Activated T-cell treated with anti-CD3 and anti-CD28 coated beads, Interleukin-2, amount 50 U/mL, for 24 hours (primary cell): Measurements from ENCODE around the gene SRSF7.
"Not testable (repeated sequence)": the region's sequence is repeated elsewhere in the genome, so short reads cannot be mapped to it uniquely, and the experiment has no call there.

Experiments
- DNase-seq: peaks from one replicate; pipeline ENCODE4 v3.0.0-alpha.2; 2020
- H3K27ac Mint-ChIP-seq: 2 replicates; pipeline ENCODE4 v1.8.0; 2020; ENCODE audit warnings: mild to moderate bottlenecking, mixed read lengths
- H3K27me3 Mint-ChIP-seq: 2 replicates; pipeline ENCODE4 v1.8.0; 2020; ENCODE audit warnings: mixed read lengths
- H3K36me3 Mint-ChIP-seq: 2 replicates; pipeline ENCODE4 v1.8.0; 2020; ENCODE audit warnings: low read depth, mixed read lengths
- H3K4me1 Mint-ChIP-seq: 2 replicates; pipeline ENCODE4 v1.8.0; 2020; ENCODE audit warnings: low read depth, mixed read lengths
- H3K4me3 Mint-ChIP-seq: 2 replicates; pipeline ENCODE4 v1.8.0; 2020; ENCODE audit warnings: mild to moderate bottlenecking, moderate library complexity, mixed read lengths
- H3K9me3 Mint-ChIP-seq: 2 replicates; pipeline ENCODE4 v1.8.0; 2020; ENCODE audit warnings: mixed read lengths

Gene SRSF7

GRCh38 chr2:38750891-38751595 lies at the start of gene SRSF7:
SRSF7 (minus strand) TSS chr2:38751361; CDS start chr2:38751256, 105 bp downstream.
- Mint-ChIP-seq H3K4me3 (peak within 1 kb of the TSS; percentile 90), H3K36me3 (peaks cover 52% of the 10 kb centered on the region), H3K4me1 (peaks cover 56% of the 10 kb centered on the region), H3K27ac (peak within 1 kb of the TSS; percentile 99), H3K27me3 (peaks cover 4% of the 10 kb centered on the region), H3K9me3 (no peaks in the 10 kb centered on the region)
- peak; percentile 99 for DNase-seq

GRCh38 chr2:38797953-38798352 lies 46.8 kb upstream of the SRSF7 start:
- Mint-ChIP-seq H3K27me3 (no peaks in the 10 kb centered on the region), H3K27ac (peak overlapping the region; percentile 22), H3K4me1 (no peaks in the 10 kb centered on the region), H3K36me3 (peaks cover 36% of the 10 kb centered on the region), H3K9me3 (no peaks in the 10 kb centered on the region), H3K4me3 (no peak overlapping the region)
- no peak for DNase-seq

GRCh38 chr2:38797250-38797676 lies 46.1 kb upstream of the SRSF7 start:
- no peak for DNase-seq
- Mint-ChIP-seq H3K27me3 (no peaks in the 10 kb centered on the region), H3K9me3 (no peaks in the 10 kb centered on the region), H3K4me3 (no peak overlapping the region), H3K27ac (no peak overlapping the region), H3K4me1 (no peaks in the 10 kb centered on the region), H3K36me3 (peaks cover 29% of the 10 kb centered on the region)

GRCh38 chr2:38795016-38795415 lies 43.9 kb upstream of the SRSF7 start:
- not testable (repeated sequence) for H3K9me3 Mint-ChIP-seq, H3K27ac Mint-ChIP-seq, DNase-seq, H3K27me3 Mint-ChIP-seq, H3K4me1 Mint-ChIP-seq, H3K4me3 Mint-ChIP-seq
- H3K36me3 Mint-ChIP-seq: peaks cover 21% of the 10 kb centered on the region

GRCh38 chr2:38794235-38794946 lies 43.2 kb upstream of the SRSF7 start:
- Mint-ChIP-seq H3K27me3 (no peaks in the 10 kb centered on the region), H3K4me1 (no peaks in the 10 kb centered on the region)

GRCh38 chr2:38793511-38793910 lies 42.4 kb upstream of the SRSF7 start:
- Mint-ChIP-seq H3K27me3 (no peaks in the 10 kb centered on the region), H3K27ac (no peak overlapping the region), H3K36me3 (peaks cover 13% of the 10 kb centered on the region), H3K9me3 (no peaks in the 10 kb centered on the region), H3K4me1 (no peaks in the 10 kb centered on the region), H3K4me3 (no peak overlapping the region)
- no peak for DNase-seq

More at GRCh38 chr2:38794235-38794946, 43.2 kb upstream of the SRSF7 start:
- peaks cover 21% of the 10 kb centered on the region for H3K36me3 Mint-ChIP-seq
- no peaks in the 10 kb centered on the region for H3K9me3 Mint-ChIP-seq
- no peak overlapping the region for H3K4me3 Mint-ChIP-seq
- DNase-seq: no peak
- no peak overlapping the region for H3K27ac Mint-ChIP-seq

- no peaks in the 10 kb centered on the region for H3K4me1 Mint-ChIP-seq
- DNase-seq: no peak
- no peaks in the 10 kb centered on the region for H3K27me3 Mint-ChIP-seq
- no peak overlapping the region for H3K27ac Mint-ChIP-seq
- no peaks in the 10 kb centered on the region for H3K9me3 Mint-ChIP-seq
- H3K4me3 Mint-ChIP-seq: no peak overlapping the region
- H3K36me3 Mint-ChIP-seq: peaks cover 5% of the 10 kb centered on the region
Measured at GRCh38 chr2:38792751-38793150, 41.6 kb upstream of the SRSF7 start.

- not testable (repeated sequence) for H3K36me3 Mint-ChIP-seq, H3K4me1 Mint-ChIP-seq, H3K9me3 Mint-ChIP-seq, DNase-seq, H3K27ac Mint-ChIP-seq, H3K27me3 Mint-ChIP-seq, H3K4me3 Mint-ChIP-seq
Measured at GRCh38 chr2:38792321-38792720, 41.2 kb upstream of the SRSF7 start.

GRCh38 chr2:38791744-38792143 lies 40.6 kb upstream of the SRSF7 start:
- no peaks in the 10 kb centered on the region for H3K27me3 Mint-ChIP-seq
- no peak overlapping the region for H3K27ac Mint-ChIP-seq
- no peak overlapping the region for H3K4me3 Mint-ChIP-seq
- no peaks in the 10 kb centered on the region for H3K9me3 Mint-ChIP-seq
- H3K4me1 Mint-ChIP-seq: no peaks in the 10 kb centered on the region
- no peak for DNase-seq
- no peaks in the 10 kb centered on the region for H3K36me3 Mint-ChIP-seq

- H3K36me3 Mint-ChIP-seq: no peaks in the 10 kb centered on the region
- no peak overlapping the region for H3K4me3 Mint-ChIP-seq
- no peaks in the 10 kb centered on the region for H3K27me3 Mint-ChIP-seq
- no peaks in the 10 kb centered on the region for H3K9me3 Mint-ChIP-seq
- DNase-seq: no peak
- no peaks in the 10 kb centered on the region for H3K4me1 Mint-ChIP-seq
- no peak overlapping the region for H3K27ac Mint-ChIP-seq
Measured at GRCh38 chr2:38789691-38790090, 38.5 kb upstream of the SRSF7 start.

GRCh38 chr2:38788306-38788705 lies 37.1 kb upstream of the SRSF7 start:
- Mint-ChIP-seq H3K9me3 (no peaks in the 10 kb centered on the region), H3K27ac (no peak overlapping the region), H3K4me1 (no peaks in the 10 kb centered on the region), H3K4me3 (no peak overlapping the region), H3K27me3 (no peaks in the 10 kb centered on the region), H3K36me3 (peaks cover 8% of the 10 kb centered on the region)
- no peak for DNase-seq

GRCh38 chr2:38783586-38783985 lies 32.4 kb upstream of the SRSF7 start:
- Mint-ChIP-seq H3K4me1 (peaks cover 9% of the 10 kb centered on the region), H3K27me3 (no peaks in the 10 kb centered on the region), H3K27ac (peak overlapping the region; percentile 22), H3K9me3 (no peaks in the 10 kb centered on the region), H3K36me3 (peaks cover 38% of the 10 kb centered on the region), H3K4me3 (no peak overlapping the region)
- DNase-seq: no peak

GRCh38 chr2:38778687-38779082 lies 27.5 kb upstream of the SRSF7 start:
- Mint-ChIP-seq H3K36me3 (peaks cover 42% of the 10 kb centered on the region), H3K9me3 (no peaks in the 10 kb centered on the region), H3K4me1 (peaks cover 17% of the 10 kb centered on the region), H3K27ac (peak overlapping the region; percentile 98), H3K27me3 (peaks cover 19% of the 10 kb centered on the region), H3K4me3 (peak overlapping the region; percentile 95)
- DNase-seq: no peak

GRCh38 chr2:38776531-38776930 lies 25.4 kb upstream of the SRSF7 start:
- H3K36me3 Mint-ChIP-seq: peaks cover 28% of the 10 kb centered on the region
- H3K4me3 Mint-ChIP-seq: peak overlapping the region; percentile 20
- H3K4me1 Mint-ChIP-seq: peaks cover 14% of the 10 kb centered on the region

GRCh38 chr2:38775921-38776225 lies 24.7 kb upstream of the SRSF7 start:
- H3K4me1 Mint-ChIP-seq: peaks cover 14% of the 10 kb centered on the region
- DNase-seq: no peak
- peaks cover 22% of the 10 kb centered on the region for H3K36me3 Mint-ChIP-seq
- peaks cover 19% of the 10 kb centered on the region for H3K27me3 Mint-ChIP-seq
- no peak overlapping the region for H3K4me3 Mint-ChIP-seq
- H3K9me3 Mint-ChIP-seq: no peaks in the 10 kb centered on the region
- no peak overlapping the region for H3K27ac Mint-ChIP-seq

More at GRCh38 chr2:38776531-38776930, 25.4 kb upstream of the SRSF7 start:
- Mint-ChIP-seq H3K9me3 (no peaks in the 10 kb centered on the region), H3K27ac (no peak overlapping the region), H3K27me3 (peaks cover 19% of the 10 kb centered on the region)
- DNase-seq: no peak
